Dermis microvascular lymphatic vessel endothelial cell (primary cell): ENCODE data around the gene TMBIM1. TPM values are rescaled to one million over a fixed set of nuclear protein-coding genes. Genes with fewer than 3 reads are reported as not detected.

Experiments
- DNase-seq, 2 donors: peaks; one replicate each; pipeline versions ENCODE4 v3.0.0 to v3.0.0-alpha.2; 2010; ENCODE audit warnings: low read depth in 2 of 2
- total RNA-seq: library from RNA; depleted of rRNA; stranded (reverse); fragments of >200 nt; gene quantifications from 2 replicates; pipeline ENCODE4 v1.2.1, GENCODE V29; 2014

The TMBIM1 gene, protein sequence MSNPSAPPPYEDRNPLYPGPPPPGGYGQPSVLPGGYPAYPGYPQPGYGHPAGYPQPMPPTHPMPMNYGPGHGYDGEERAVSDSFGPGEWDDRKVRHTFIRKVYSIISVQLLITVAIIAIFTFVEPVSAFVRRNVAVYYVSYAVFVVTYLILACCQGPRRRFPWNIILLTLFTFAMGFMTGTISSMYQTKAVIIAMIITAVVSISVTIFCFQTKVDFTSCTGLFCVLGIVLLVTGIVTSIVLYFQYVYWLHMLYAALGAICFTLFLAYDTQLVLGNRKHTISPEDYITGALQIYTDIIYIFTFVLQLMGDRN
- 121 and 191 TPM in 2 replicates for total RNA-seq

DNA sequence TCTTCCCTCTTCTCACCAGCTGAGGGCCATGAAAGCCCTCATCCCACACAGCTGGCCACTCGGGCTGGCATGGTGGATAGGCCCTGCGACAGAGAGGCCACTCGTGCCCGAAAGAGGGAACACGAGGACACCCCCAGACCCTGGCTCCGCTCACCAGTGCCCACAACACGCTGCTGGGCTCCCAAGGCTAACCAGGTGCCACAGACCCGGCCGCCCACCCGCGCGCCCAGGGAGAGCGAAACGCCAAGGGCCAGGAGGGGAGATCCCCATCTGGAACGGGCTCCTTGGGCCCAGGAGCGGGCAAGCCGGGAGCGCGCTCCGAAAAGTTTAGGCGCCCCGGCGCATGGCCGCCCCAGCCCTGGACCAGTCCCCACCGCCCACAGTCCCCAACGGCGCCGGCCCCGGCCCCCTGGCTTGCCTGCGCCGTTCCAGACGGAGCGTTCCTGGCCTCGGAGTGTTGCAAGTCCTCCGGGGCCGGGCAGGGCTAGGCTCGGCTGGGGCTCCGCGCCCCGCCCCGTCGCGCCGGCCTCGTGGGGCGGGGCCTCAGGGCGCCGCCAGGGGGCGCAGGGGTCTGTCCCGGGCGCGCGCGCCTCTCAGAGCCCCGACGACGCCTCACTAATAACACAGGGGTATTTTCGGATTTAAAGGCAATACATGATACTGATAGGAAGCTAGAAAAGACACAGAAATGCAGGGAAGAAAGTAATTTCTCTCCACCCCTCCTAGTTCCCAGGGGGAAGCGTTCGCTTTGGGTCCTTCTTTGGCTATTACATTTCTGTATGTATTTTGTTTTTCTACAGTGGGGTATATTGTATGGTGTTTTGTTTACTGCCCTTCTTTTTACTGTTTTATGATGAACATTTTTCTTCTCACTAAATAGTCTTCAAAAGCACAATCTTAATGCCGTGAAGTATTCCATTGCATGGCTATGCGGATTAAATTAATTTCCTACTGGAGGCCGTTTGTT lies at the start of gene TMBIM1:
Gene TMBIM1, minus strand, starts transcription at position 456 of the 967 bp plus-strand sequence. CDS start 10,362 bp downstream, outside the sequence.
- peak in 1 of 2 donors; percentile 71 for DNase-seq

DNA sequence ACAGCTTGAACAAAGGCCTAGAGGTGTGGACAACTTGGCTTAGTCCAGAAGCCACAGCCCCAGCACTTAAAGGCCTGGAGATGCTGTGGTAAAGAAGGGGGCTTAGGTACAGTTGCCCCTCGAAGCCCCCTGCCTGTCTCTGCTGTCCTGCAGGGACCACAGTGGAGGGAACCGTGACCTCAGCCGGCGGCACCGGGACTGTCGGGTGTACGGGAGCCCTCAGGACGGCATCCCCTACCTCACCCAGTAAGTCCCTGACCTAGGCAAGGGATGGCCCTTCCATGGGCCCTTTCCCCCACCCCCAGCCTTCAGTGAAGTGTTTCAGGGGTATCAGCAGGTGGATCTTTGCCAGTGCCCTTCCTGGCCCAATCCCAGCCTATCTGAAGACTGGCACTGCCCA lies 49.1 kb upstream of the TMBIM1 start:
- DNase-seq: no peak

GRCh38 chr2:218340656-218341055 lies 48.4 kb upstream of the TMBIM1 start:
- DNase-seq: no peak

- no peak for DNase-seq
These were observed 42.2 kb upstream of the TMBIM1 start for GRCh38 chr2:218334531-218334930.

DNA sequence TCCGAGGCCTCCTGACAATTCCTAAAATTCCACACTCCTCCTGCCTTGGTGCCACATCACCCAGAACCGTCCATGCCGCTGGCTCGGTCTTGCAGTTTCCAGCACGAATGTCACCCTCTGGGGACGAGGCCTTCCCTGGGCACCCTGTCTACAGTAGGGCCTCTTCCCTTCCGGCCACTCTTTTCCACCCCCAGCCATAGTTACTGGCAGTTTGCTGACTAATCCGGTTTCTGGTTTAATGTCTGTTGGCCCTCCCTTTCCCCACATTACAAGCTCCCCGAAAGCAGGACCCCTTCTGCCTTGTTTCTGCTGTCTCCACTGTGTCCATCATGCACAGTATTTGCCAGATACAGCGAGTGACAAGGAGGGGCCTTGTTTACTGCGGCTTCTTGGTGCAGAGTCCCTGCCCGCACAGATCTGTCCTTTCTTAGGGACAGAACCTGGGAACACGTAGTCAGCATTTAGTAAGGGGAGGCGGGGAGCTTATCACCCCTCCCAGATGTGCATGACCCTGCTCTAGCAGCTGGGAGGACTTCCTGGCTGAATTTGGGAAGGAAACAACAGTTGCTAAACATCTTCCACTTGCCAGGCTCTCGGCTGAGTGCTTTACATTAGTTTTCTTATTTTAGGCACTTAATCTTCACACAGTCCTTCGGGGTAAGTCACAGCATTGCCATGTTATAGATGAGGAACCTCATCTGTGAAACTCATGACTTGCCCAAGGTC lies 40.8 kb upstream of the TMBIM1 start:
- no peak for DNase-seq

GRCh38 chr2:218332288-218332687 lies 40.0 kb upstream of the TMBIM1 start:
- DNase-seq: no peak

DNA sequence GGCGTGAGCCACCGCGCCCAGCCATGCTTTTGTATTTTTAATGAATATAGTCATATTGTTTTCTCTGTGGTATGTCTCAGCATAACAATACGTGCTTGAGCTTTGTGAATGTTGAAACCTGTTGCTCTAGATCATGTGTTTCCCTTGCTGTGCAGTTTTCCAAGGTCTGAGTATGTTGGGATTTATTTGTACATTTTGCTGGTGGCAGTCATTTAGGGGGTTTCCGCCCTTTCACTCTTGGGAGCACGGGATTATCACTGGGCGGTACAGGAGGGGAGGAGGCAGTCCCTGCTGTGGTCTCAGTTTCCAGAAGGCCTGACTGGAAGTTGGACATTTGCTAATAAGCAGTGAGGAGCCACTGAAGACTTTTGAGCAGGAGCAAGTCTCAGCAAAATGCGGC lies 39.4 kb upstream of the TMBIM1 start:
- peak; percentile 23 to 39 for DNase-seq

GRCh38 chr2:218329826-218330593 lies 37.7 kb upstream of the TMBIM1 start:
- DNase-seq: no peak

GRCh38 chr2:218329027-218329825 lies 36.9 kb upstream of the TMBIM1 start:
- DNase-seq: no peak

DNA sequence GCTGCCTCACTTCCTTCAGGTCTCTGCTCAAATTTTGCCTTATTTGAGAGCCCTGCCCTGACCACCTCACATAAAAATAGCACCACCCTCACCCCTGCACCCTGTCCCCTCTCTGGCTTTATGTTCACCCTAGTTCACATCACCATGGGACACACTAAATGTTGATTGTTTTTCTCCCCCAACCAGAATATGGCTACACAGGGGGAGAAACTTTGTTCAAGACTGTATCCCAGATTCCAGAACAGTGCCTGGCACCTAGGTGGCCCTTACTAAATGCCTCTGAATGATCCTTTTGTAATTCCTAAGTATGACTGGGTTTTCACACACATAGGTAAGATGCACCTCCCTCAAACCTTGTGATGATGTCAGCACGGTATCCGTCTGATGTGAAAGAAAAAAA lies 36.0 kb upstream of the TMBIM1 start:
- no peak for DNase-seq

DNA sequence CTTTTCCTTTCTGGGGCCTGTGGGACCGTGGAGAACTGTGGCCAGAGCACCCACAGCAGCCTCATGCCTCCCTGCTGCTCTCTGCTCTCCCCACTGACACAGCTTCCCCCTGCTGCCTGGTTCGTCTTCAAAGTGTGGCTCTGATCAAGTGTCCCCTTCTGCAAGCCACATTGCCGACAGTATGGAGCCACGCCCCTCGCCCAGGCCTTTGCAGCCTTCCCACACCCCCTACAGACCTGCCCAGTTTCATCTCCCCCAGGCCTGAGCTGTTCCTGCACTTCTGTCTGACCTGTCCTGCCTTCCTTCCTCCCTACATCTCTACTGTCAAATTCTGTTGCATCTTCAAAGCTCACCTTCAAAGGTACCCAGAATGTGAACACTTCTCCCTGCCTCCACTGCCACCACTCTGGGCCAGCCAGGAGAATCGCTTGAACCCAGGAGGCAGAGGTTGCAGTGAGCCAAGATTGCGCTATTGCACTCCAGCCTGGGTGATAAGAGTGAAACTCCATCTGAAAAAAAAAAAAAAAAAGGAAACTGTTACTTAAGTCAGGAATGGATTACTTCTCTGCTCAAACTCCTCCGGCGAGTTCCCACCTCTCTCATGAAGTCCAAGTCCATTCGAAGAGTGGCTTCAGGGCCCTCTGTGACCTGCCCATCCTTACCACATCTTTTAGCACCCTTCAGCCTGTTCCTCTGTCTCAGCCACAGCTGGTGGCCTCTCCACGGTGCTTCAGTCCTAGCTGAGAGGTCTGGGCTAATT lies 35.3 kb upstream of the TMBIM1 start:
- DNase-seq: no peak

DNA sequence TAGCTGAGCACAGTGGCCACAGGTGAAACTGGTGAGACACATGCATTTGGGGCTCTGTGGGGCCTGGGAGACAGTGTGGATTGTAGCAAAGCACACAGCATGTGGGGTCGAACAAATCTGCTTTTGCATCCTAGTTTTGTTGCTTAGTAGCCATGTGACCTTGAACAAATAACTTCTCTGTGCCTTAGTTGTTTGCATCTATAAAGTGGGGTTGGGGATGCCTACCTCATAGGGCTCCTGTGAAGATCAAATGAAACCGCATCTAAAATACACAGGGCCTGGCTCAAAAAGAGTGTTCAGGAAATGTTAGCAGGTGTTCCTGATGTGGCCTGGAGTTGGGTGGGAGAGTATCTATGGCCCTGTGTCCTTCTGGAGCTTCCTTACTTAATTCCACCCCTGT lies 34.0 kb upstream of the TMBIM1 start:
- DNase-seq: no peak

- no peak for DNase-seq
These were observed 33.4 kb upstream of the TMBIM1 start for GRCh38 chr2:218325566-218326160.

DNA sequence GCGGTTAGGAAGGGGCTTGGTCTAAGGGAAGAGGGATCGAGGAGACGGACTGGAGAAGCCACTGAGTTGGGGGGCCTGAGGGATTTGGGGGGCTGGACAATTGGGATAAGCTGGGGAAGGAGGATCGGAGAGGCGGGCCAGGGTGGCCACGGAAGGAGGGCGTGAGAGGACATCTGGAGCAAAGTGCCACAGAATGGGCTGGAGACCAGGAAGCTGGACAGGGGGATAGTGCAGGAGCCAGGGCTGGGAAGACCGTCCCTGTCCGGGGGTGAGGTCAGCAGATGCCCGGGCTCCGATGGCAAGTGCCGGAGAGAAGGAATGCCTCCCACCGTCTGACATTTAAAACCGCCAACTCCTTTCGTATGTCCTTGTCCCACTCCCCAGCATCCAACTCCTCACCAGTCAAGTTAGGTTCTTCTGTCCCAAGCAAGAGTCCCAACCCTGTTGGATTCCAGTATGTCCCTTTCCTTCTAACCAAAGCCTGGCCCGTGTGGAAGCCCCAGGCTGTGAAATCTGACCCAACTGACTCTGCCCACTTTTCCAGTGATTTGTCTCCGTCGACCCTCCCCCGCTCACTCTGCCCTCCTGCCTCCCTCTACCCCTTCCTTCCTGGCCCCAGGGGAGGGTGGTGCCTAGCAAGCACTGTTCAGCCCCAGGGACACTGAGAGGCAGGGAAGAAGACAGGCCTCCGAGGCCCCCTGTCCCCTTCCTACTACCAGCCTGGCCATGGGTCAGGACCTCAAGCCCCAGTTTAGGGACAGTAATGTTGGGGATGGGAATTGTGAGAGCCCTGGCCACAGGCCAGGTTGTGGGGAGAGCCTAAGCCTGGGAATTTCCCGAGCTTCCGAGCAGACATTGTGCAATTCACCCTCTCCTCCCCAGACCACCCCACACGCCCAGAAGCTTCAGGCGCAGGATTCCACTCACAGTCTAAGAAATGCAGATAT lies 31.5 kb upstream of the TMBIM1 start:
- DNase-seq: peak; percentile 59 to 75

GRCh38 chr2:218322768-218323525 lies 30.6 kb upstream of the TMBIM1 start:
- peak; percentile 87 to 97 for DNase-seq

GRCh38 chr2:218320704-218321336 lies 28.5 kb upstream of the TMBIM1 start:
- no peak for DNase-seq
